OCI-LY7 (cell line): ENCODE data around the gene ZNF470. TPM values are rescaled to one million over a fixed set of nuclear protein-coding genes. Genes with fewer than 3 reads are reported as not detected.

Source experiments
- BruUV-seq: library from RNA; stranded (reverse); fragments of 400-500 nt; replicated peaks from 2 replicates; lab custom pipeline; 2021; lab: Mats Ljungman, UMichigan
- CTCF ChIA-PET: fragments of 300-600 bp; sonication (Branson Sonifier 250); formaldehyde crosslinking; loops from one replicate; lab custom pipeline; 2022; ENCODE audit warnings: antibody characterized with exemption; ENCODE audit not compliant: unreplicated experiment; lab: Charles Lee
- POLR2A ChIA-PET: fragments of 300-600 bp; sonication (Branson Sonifier 250); formaldehyde crosslinking; loops from one replicate; lab custom pipeline; 2022; ENCODE audit warnings: antibody characterized with exemption; lab: Charles Lee
- DNase-seq: peaks from one replicate; pipeline ENCODE4 v3.0.0-alpha.2; 2015; ENCODE audit warnings: low spot score
- H2AFZ ChIP-seq: fragments of 200-600 bp; sonication (generic), shearing (Covaris generic); 2 replicates; pipeline ENCODE4 v1.6.1; 2014; ENCODE audit warnings: mild to moderate bottlenecking, antibody characterized with exemption, low read length, moderate library complexity
- H3K27ac ChIP-seq: fragments of 200-600 bp; sonication (generic); 2 replicates; pipeline ENCODE4 v1.5.1; 2014; ENCODE audit warnings: mixed run types, low read depth, mild to moderate bottlenecking, moderate library complexity, low read length, inconsistent platforms; ENCODE audit not compliant: poor library complexity, severe bottlenecking
- H3K36me3 ChIP-seq: fragments of 200-600 bp; sonication (generic); 2 replicates; pipeline ENCODE4 v1.6.1; 2014; ENCODE audit warnings: mild to moderate bottlenecking, antibody characterized with exemption, low read length, moderate library complexity, mixed read lengths; ENCODE audit not compliant: insufficient read depth
- H3K4me1 ChIP-seq: fragments of 200-600 bp; sonication (generic); 2 replicates; pipeline ENCODE4 v1.5.1; 2014; ENCODE audit warnings: mild to moderate bottlenecking, low read length; ENCODE audit not compliant: insufficient read depth, poor library complexity, severe bottlenecking
- H3K4me2 ChIP-seq: fragments of 200-600 bp; sonication (generic); 2 replicates; pipeline ENCODE4 v1.6.1; 2014; ENCODE audit warnings: mild to moderate bottlenecking, low read length
- H3K4me3 ChIP-seq: fragments of 200-600 bp; sonication (generic); 2 replicates; pipeline ENCODE4 v1.5.1; 2014; ENCODE audit warnings: mild to moderate bottlenecking, low read depth, low read length; ENCODE audit not compliant: poor library complexity, severe bottlenecking
- H3K79me2 ChIP-seq: fragments of 200-600 bp; sonication (generic); 2 replicates; pipeline ENCODE4 v1.6.1; 2016; ENCODE audit warnings: low read depth, mild to moderate bottlenecking, low read length, moderate library complexity, mixed read lengths; ENCODE audit not compliant: insufficient read depth
- H3K9me2 ChIP-seq: fragments of 200-600 bp; sonication (generic); 2 replicates; pipeline ENCODE4 v1.6.1; 2016; ENCODE audit warnings: mild to moderate bottlenecking, low read length, mixed read lengths; ENCODE audit not compliant: insufficient read depth
- H3K9me3 ChIP-seq: fragments of 200-600 bp; sonication (generic); 2 replicates; pipeline ENCODE4 v1.6.1; 2014; ENCODE audit warnings: mild to moderate bottlenecking, mixed run types, low read length, mixed read lengths
- H4K20me1 ChIP-seq: fragments of 200-600 bp; sonication (generic); 2 replicates; pipeline ENCODE4 v1.6.1; 2014; ENCODE audit warnings: mild to moderate bottlenecking, antibody characterized with exemption, low read length, moderate library complexity, mixed read lengths; ENCODE audit not compliant: insufficient read depth
- EZH2phosphoT487 ChIP-seq: fragments of 200-600 bp; sonication (generic); IDR thresholded peaks from 2 replicates; pipeline ENCODE4 v1.6.1; 2018; ENCODE audit warnings: low read depth, borderline replicate concordance, mild to moderate bottlenecking, mixed run types, antibody characterized with exemption, low read length, moderate library complexity, mixed read lengths
- intact Hi-C: fragments of 100-400 bp; cut with micrococcal nuclease; formaldehyde crosslinking; loops from one replicate; pipeline ENCODE4 v1.10.0; 2022; ENCODE audit not compliant: unreplicated experiment
- total RNA-seq, 2 experiments: library from RNA; depleted of rRNA in 1 of 2; stranded (reverse); fragments of >200 nt in 1 of 2; shearing (Covaris generic) in 1 of 2; gene quantifications; 2 replicates each; pipeline ENCODE4 v1.2.3, GENCODE V29; 2014 to 2022
- TF ChIP-seq, protein P1 (sequence below): fragments of 200-600 bp; sonication (generic); conservative IDR thresholded peaks from 2 replicates; pipeline ENCODE4 v1.5.1; 2014; ENCODE audit warnings: mild to moderate bottlenecking, antibody characterized with exemption, low read length, moderate library complexity, mixed read lengths

ZNF470 gene
- total RNA-seq, 2 experiments from 2014 or later, result 1.1 to 1.2 TPM

DNA sequence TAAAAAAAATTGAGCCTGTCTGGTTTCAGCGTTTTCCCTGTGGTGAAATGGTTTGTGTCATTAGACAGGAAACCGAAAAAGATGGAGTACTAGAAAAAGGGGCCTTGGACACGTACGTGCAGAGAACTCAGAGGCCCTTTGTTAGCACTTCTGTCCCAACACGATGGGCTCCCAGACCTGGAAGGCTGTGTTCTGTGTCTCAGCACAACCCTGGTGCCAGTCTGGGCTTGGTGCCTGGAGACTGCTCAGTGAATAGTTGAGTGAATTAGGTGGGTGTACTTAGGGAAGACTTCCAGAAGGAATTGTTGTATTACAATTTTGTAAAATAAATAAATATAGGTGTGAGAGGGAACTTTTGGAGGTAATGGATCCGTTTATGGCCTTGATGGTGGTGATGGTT is 36.6 kb downstream of the ZNF470 start:
- TF ChIP-seq, protein P1, sequence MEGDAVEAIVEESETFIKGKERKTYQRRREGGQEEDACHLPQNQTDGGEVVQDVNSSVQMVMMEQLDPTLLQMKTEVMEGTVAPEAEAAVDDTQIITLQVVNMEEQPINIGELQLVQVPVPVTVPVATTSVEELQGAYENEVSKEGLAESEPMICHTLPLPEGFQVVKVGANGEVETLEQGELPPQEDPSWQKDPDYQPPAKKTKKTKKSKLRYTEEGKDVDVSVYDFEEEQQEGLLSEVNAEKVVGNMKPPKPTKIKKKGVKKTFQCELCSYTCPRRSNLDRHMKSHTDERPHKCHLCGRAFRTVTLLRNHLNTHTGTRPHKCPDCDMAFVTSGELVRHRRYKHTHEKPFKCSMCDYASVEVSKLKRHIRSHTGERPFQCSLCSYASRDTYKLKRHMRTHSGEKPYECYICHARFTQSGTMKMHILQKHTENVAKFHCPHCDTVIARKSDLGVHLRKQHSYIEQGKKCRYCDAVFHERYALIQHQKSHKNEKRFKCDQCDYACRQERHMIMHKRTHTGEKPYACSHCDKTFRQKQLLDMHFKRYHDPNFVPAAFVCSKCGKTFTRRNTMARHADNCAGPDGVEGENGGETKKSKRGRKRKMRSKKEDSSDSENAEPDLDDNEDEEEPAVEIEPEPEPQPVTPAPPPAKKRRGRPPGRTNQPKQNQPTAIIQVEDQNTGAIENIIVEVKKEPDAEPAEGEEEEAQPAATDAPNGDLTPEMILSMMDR, result no peak
- TF ChIP-seq EZH2phosphoT487, result no peak
- no peaks in the 10 kb centered on the region for H3K4me1 ChIP-seq
- BruUV-seq, result no TSS peak
- H3K9me2 ChIP-seq, result no peaks in the 10 kb centered on the region
- H3K79me2 ChIP-seq, result no peaks in the 10 kb centered on the region
- peaks cover 3% of the 10 kb centered on the region; the same call in 1 of the 2 replicates for H3K9me3 ChIP-seq
- H4K20me1 ChIP-seq, result no peaks in the 10 kb centered on the region
- peaks cover 36% of the 10 kb centered on the region for H3K36me3 ChIP-seq
- ChIA-PET POLR2A (no interaction called here), CTCF (no interaction called here)
- H3K27ac ChIP-seq, result no peak overlapping the region
- no peak for DNase-seq
- no peak overlapping the region for H3K4me2 ChIP-seq
- no peak overlapping the region for H2AFZ ChIP-seq
- no peak overlapping the region for H3K4me3 ChIP-seq
- intact Hi-C loops, result no loop called here

DNA sequence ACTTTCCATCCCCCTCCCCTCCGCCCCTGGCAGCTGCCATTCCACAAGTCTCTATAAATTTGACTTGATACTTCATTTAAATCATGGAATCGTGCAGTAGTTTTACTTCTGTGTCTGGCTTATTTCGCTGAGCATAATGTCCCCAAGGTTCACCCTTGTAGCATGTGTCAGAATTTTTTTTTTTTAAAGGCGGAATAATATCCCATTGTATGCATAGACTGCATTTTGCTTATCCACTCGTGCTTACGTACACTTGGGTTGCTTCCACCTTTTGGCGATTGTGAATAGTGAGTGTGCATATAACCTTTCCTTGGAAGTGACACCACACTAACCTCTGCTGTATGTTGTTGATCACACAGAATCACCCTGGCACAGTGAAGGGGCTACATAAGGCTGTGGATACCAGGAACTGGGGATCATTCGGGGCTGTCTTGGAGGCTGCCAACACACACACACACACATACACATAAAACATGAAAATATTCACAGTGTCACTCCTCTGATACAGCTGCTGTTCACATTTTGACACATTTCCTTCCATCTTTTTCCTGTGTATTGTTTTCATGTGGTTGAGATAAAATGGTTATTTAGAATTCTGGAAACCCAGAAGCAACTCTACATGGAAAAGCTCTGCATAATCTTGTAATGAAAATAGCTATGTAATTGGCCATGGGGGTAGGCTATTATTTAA is 41.2 kb downstream of the ZNF470 start:
- Histone ChIP-seq H2AFZ (no peak overlapping the region), H3K9me2 (no peaks in the 10 kb centered on the region), H3K4me1 (no peaks in the 10 kb centered on the region), H3K9me3 (0 out of 2 replicates have a peak, but pooled peaks cover 10% of the 10 kb centered on the region), H3K4me3 (no peak overlapping the region), H3K79me2 (no peaks in the 10 kb centered on the region), H4K20me1 (no peaks in the 10 kb centered on the region), H3K4me2 (no peak overlapping the region), H3K36me3 (peaks cover 7% of the 10 kb centered on the region), H3K27ac (no peak overlapping the region)
- no peak for DNase-seq
- no peak for TF ChIP-seq EZH2phosphoT487
- TF ChIP-seq, protein P1, result no peak
- intact Hi-C loops, result no loop called here
- ChIA-PET CTCF (no interaction called here), POLR2A (no interaction called here)
- BruUV-seq, result no TSS peak

DNA sequence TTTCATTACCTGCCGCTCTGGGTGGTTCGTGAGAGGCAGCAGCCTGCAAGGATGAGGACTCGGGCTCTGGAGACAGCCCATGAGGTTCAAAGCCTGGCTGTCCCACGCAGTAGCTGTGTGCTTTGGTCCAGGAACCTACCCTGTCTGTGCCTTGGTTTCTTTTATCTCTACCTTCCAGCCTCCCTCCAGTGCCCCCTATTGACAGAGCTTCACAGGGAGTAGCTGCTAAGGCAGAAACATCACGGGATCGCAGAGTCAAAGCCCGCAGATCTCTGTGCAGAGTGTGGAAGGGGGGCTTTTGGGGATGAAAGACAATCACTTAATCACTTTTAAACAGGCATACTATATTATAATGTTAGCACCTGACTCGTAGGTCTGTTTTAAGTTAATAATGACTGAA is 44.0 kb downstream of the ZNF470 start:
- Histone ChIP-seq H3K27ac (no peak overlapping the region), H3K36me3 (no peaks in the 10 kb centered on the region), H2AFZ (no peak overlapping the region), H3K4me1 (no peaks in the 10 kb centered on the region), H3K4me3 (no peak overlapping the region), H3K9me3 (peaks cover 17% of the 10 kb centered on the region; the same call in 1 of the 2 replicates), H3K4me2 (no peak overlapping the region), H3K79me2 (no peaks in the 10 kb centered on the region), H3K9me2 (no peaks in the 10 kb centered on the region), H4K20me1 (no peaks in the 10 kb centered on the region)
- TF ChIP-seq EZH2phosphoT487, result no peak
- TF ChIP-seq, protein P1, result no peak
- DNase-seq, result no peak
- CTCF ChIA-PET, result no interaction called here
- POLR2A ChIA-PET, result no interaction called here
- intact Hi-C loops, result no loop called here
- BruUV-seq, result no TSS peak
